NCI-H526 (cell line): Measurements from ENCODE around the gene TMEM88.

Source experiments
- DNase-seq, 2 experiments: peaks; one replicate each; lab custom pipeline; 2025; lab: John Stamatoyannopoulos, UW

Gene TMEM88

GRCh38 chr17:7884581-7885366 is 29.9 kb downstream of the TMEM88 start:
- no peak for DNase-seq

GRCh38 chr17:7885367-7886226 is 30.7 kb downstream of the TMEM88 start:
- peak in 1 of 2 experiments; percentile 48 for DNase-seq

- DNase-seq, result peak in 1 of 2 experiments; percentile 51
Observed at GRCh38 chr17:7886227-7887037, 31.6 kb downstream of the TMEM88 start.

- DNase-seq, result no peak
Observed at GRCh38 chr17:7887038-7887481, 32.2 kb downstream of the TMEM88 start.

- DNase-seq, result peak; percentile 86 to 95
Observed at GRCh38 chr17:7887482-7888183, 32.8 kb downstream of the TMEM88 start.

GRCh38 chr17:7888184-7888920 is 33.5 kb downstream of the TMEM88 start, which contains the start of gene CHD3:
CHD3 (plus strand) TSS chr17:7888789; CDS start chr17:7889001, 212 bp downstream.
- DNase-seq, result peak; percentile 49 to 69

- peak; percentile 63 to 70 for DNase-seq
Observed at GRCh38 chr17:7889166-7889955, 34.5 kb downstream of the TMEM88 start.

GRCh38 chr17:7893187-7893880 is 38.5 kb downstream of the TMEM88 start:
- DNase-seq, result no peak

- no peak for DNase-seq
Observed at GRCh38 chr17:7894226-7894625, 39.4 kb downstream of the TMEM88 start.

GRCh38 chr17:7894866-7895265 is 40.0 kb downstream of the TMEM88 start:
- DNase-seq, result no peak

- DNase-seq, result no peak
Observed at GRCh38 chr17:7897090-7897489, 42.2 kb downstream of the TMEM88 start.

- DNase-seq, result peak; percentile 24 to 29
Observed at GRCh38 chr17:7897773-7898172, 42.9 kb downstream of the TMEM88 start.

- no peak for DNase-seq
Observed at GRCh38 chr17:7903154-7904103, 48.6 kb downstream of the TMEM88 start.
